B cell (primary cell): Measurements from ENCODE around the gene PPP2CA.

Experiments
- EZH2 ChIP-seq: IDR thresholded peaks from 2 replicates; pipeline ENCODE4 v1.6.1; 2012; ENCODE audit warnings: borderline replicate concordance, low read depth, mild to moderate bottlenecking, moderate library complexity, low read length; ENCODE audit not compliant: insufficient read depth, poor library complexity, severe bottlenecking
- TF ChIP-seq, protein P1 (sequence below): fragments of 200-600 bp; IDR thresholded peaks from one replicate; pipeline ENCODE4 v1.8.0; 2022; ENCODE audit warnings: antibody characterized with exemption, mild to moderate bottlenecking

DNA sequence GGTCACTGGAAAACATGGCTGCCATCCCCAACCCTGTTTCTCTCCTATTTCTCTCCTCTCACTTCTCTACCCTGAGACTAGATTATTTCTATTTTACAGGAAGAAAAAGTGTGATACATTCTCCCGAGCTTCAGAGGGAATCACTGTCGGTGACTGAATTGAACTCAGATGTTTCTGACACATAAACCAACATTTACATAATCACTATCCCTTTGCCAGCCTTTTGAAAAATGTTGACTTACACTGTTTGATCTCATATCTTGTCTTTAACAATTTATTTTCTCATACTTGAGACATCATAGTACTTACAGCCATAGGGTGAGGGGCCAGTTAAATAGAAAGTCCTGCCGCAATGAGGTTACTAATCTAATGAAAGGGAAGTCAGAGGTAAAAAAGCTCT lies 25.1 kb upstream of the PPP2CA start:
- TF ChIP-seq, protein P1, sequence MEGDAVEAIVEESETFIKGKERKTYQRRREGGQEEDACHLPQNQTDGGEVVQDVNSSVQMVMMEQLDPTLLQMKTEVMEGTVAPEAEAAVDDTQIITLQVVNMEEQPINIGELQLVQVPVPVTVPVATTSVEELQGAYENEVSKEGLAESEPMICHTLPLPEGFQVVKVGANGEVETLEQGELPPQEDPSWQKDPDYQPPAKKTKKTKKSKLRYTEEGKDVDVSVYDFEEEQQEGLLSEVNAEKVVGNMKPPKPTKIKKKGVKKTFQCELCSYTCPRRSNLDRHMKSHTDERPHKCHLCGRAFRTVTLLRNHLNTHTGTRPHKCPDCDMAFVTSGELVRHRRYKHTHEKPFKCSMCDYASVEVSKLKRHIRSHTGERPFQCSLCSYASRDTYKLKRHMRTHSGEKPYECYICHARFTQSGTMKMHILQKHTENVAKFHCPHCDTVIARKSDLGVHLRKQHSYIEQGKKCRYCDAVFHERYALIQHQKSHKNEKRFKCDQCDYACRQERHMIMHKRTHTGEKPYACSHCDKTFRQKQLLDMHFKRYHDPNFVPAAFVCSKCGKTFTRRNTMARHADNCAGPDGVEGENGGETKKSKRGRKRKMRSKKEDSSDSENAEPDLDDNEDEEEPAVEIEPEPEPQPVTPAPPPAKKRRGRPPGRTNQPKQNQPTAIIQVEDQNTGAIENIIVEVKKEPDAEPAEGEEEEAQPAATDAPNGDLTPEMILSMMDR, result no peak
- no peak for TF ChIP-seq EZH2
